ENCODE measurements around the gene NMBR.

DNA sequence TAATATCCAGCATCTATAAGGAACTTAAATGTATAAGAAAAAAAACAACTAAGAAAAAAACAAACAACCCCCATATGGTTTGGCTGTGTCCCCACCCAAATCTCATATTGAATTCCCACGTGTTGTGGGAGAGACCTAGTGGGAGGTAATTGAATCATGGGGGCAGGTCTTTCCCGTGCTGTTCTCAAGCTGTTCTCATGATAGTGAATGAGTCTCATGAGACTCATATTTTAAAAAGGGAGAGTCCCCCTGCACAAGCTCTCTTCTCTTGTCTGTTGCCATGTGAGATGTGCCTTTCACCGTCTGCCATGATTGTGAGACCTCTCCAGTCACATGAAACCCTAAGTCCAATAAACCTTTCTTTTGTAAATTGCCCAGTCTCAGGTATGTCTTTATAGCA lies 119.8 kb downstream of the NMBR start:
- TF ChIP-seq POLR2A (IDR thresholded peaks at IDR 0.05), result no peak
- TF ChIP-seq, protein P1, sequence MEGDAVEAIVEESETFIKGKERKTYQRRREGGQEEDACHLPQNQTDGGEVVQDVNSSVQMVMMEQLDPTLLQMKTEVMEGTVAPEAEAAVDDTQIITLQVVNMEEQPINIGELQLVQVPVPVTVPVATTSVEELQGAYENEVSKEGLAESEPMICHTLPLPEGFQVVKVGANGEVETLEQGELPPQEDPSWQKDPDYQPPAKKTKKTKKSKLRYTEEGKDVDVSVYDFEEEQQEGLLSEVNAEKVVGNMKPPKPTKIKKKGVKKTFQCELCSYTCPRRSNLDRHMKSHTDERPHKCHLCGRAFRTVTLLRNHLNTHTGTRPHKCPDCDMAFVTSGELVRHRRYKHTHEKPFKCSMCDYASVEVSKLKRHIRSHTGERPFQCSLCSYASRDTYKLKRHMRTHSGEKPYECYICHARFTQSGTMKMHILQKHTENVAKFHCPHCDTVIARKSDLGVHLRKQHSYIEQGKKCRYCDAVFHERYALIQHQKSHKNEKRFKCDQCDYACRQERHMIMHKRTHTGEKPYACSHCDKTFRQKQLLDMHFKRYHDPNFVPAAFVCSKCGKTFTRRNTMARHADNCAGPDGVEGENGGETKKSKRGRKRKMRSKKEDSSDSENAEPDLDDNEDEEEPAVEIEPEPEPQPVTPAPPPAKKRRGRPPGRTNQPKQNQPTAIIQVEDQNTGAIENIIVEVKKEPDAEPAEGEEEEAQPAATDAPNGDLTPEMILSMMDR (IDR thresholded peaks at IDR 0.05), result no peak
- TF ChIP-seq EP300 (IDR thresholded peaks at IDR 0.05), result no peak
